ENCODE measurements around the gene SCN2B.
A peak's percentile ranks its signal among the peaks of the same experiment; 100 is the strongest.

SCN2B gene

DNA sequence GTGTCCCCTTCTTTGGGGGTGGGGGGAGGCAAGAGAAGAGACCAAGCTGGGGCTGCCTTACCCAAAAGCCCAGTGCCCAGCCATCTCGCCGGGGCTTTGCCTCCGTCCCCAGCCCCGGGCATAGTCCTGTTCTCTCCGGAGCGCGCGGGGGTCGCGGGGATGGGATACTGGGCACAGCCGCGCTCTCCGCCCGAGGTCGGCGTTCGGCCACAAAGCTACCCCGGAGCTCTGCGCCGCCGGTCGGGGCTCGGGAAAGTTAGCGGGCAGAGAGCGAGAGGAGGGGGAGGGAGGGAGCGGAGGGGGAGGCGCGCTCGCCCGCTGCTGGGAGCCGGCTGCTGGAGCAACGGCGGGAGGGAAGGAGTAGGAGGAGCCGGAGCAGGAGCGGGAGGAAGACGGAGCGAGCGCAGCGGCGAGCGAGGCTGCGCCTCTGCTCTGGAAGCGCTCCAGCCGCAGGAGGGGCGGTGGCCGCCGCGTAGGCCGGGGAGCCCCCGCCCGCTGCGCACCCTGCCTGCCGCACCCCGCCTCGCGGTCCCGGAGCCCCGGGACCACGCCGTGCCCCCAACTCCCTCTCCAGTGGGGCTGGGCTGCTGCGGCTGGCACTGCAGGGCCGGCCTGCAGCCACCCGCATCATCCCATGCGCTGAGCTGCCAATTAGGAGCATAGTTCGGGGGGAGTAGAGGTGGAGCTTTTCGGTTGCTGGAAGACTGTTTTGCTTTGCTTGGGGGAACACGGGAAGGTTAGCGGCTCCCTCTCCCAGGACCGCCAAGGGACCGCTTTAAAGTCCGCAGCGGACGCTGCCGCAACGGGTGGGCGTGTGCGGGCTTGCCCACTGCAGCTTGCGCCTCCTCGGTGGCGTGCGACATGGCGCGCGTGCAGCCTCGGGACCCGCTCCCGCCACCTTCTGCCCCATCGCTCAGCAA lies 23.6 kb downstream of the SCN2B start, which contains the start of gene SCN4B:
Gene SCN4B (minus strand): TSS at position 272 of the 920 bp plus-strand sequence. CDS start 150 bp downstream, at position 122.
- DNase-seq = no peak

DNA sequence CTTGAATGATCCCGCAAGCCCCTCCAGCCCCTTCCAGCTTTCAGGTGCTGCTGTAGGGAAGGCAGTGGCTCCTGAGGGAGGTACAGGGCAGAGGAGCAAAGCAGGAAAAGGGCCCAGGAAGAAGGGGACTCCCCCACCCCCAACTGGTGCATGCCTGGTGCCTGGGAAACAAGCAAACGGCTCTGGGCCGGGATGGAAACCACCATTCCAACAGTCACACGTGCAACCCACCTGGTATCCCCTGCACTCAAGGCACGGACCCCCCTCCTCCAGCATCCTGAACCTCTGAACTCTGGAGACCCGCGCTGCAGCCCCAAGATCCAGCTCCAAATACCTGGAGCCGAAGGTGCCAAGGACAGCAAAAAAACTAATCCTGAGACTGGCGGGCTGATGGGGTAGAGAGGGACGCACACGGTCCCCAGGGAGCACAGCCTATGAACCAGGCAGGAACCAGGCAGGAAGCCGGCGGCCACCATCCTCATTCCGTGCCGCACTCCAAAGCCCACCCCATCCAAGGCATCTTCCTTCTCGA lies 24.4 kb downstream of the SCN2B start:
- DNase-seq = no peak

DNA sequence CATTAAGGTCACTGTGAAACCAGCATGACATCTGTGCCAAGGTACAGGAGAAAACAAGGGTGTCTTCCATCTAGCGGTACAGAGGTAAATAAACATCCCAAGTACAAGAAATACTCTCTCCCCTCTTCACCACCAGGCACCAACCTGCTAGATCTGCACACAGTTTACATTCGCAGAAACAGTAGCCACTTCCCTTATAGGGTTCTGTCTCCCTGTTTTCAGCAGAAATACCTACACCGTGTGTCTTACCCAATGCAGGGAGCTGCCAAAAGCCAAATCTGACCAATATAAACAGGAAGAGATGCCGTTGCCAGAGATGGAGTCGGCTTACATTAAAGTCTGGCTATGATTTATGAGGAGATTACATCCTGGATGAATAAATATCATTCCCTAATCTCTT lies 25.0 kb downstream of the SCN2B start:
- DNase-seq = no peak

DNA sequence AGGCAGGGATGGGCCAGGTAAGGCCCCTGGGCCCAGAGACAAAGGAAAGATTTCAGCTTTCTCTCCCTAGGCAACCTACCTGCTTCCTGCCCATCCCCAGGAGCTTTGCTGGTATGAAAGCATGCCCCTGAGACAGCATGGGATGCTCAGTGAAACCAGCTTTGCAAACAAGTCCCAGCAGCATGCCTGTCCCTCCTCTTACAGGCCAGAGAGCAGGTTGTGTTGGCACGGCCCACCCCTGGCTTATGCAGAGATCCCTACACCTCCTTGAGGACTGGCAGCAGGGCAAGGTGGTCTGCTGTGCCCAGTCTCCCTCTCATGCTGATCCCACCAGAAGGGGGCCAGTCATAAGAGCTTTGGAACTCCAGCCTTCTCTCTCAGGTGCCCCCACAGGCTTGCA lies 26.9 kb downstream of the SCN2B start:
- no peak for DNase-seq

DNA sequence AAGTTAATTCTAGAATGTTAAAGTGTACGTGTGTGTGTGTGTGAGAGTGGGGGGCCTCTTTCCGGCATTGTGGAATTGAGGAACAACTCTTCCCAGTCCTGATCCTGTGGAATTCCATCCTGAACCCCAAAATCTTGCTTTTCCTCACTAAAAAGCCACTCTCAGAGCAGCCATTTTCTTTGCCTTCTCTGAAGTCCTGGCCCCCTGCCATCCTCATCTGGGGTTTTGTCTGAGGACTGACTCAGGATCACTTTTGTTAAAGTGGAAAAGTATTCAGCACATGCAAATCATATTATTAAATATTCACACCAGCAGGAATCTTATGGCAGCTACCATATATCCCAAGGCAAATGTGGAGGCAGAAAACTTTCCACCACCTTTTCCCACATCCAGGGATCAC lies 27.6 kb downstream of the SCN2B start:
- no peak for DNase-seq

DNA sequence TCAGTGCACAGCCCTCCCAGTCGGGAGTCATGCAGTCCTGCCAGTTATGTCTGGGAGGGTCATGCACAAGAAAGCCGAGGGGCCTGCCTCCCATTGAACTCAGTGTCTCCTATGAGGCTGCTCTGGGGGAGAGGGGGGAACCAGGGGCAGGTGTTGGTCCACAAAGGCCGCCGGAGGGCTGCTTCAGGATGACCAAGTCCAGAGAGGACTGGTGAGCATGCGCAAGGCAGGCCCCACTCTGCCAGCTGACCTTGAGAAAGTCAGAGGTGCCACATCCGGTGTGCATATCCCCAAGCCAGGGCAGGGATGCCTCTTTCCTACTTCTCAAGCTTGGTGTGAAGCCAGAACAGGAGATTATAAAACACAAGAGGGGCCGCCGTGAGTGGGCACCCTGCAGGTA lies 28.2 kb downstream of the SCN2B start:
- DNase-seq = no peak

DNA sequence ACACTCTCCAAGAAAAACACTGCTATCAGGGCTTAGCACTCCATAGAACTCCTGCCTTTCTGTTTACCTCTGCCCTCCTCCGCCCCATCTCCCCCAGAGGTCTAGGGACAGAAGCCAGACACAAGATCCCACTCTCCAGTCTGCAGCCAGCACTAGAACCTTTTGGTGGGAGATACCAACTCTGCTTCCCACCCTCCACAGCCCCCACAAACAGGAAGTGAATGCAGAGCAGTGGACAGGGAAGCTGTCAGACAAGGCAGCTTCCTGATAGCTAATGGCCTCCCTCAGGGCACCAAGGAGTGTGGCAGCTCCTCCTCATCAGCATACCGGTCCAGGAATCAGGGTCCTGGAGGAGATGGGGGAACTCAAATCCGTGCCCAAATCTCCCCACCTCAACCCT lies 28.9 kb downstream of the SCN2B start:
- peak; percentile 14 for DNase-seq

DNA sequence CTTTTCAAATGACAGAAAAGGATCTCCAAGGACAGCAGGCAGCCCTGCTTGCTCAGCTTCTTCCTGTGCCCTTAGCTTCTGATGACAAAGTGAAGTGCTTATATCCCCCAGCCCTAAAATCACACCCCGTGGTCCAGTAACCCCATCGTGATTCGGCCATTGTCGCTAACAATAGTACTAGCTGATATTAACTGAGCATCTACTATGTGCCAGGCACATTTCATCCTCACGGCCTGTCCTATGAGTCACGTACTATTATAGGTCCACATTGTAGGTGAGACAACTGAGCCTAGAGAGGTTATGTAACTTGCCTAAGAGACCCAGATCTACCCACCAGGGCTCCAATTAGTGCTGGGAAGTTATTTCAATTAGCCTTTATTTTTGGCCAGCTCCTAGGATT lies 29.9 kb downstream of the SCN2B start:
- no peak for DNase-seq

DNA sequence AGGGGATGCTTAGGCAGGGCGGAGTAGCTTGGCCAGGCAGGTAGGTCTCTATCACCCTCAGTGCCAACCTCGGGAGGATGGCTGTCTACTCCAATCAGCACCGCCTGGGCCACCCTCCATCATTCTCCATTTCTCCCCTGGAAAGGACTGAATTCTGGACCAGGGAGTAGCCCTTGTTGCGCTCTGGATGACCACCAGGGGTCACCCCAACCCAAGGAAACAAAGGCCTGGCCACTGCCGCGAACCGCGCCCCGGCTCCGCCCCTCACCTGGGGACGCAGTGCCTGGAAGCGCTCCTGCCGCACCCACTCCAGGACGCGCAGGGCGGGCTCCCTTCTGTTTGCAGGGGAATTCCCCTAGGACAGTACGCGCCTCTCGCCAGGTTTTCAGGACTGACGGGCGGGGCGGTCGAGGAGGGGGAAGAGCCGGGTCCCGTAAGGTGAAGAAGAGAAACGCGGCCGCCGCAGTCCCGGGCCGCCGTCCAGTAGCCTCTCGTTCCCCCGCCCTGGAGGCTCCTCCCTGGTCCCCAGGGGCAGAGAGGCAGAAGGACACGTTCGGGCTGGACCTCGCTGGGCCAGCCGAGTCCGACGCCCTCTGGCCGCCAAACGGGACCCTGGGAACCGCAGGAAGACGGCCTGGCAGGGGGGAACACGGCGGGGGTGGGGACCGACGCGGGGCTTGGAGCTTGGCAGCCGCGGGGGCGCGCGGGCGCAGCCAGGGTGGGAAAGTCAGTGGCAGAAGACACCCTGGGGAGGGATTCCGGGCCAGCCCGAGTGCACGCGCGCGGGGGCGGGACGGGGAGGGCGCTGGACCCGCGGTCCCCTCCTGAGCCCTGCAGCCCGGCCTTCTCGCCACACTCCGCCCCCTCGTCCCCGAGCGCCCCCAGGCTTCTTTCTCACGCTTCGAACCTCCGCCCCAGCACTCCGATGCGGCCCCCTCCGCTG lies 30.9 kb downstream of the SCN2B start:
- DNase-seq = peak; percentile 50

DNA sequence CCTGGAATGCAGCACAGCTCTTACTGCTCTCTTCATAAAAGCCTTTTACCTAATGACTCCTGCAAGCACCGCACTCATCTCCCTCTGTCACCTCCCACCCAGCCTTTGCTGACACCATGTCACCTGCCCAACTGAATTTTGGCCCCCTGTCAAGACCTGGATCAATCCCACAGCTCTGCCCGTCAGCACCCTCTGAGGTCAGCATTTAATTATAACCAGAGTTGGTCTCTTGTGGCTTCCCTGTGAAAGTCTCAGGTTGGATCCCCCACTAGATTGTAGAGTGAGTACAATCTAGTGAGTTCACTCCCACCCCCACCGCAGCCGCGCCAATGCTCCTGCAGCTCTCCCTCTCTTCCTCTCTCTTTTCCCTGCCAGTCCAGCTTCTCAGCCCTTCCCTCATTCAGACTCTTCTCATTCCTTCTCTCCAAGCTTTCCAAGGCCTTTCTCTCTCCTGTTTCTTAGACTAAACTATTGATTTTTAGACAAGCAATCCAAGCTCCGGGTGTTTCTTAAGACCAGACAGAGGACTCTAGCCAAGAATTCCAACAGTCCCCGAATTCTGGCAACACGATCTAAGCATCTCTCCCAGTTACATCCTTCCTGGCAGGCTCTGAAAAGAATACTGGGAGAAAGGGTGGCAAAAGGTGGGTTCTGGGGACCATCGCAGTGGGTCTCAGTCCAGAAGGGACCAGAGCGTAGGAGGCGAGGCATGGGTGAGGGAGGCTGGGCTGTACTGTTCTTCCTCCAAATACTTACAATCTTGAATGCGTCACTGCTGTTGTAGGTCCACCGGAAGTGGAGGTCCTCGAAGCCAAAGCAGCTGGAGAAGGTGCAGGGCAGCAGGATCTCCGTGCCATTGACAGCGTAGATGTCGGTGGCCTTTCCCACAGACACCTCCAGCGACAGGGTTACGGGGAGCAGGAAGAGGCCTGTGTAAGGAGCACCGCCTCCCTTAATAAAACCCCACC lies 31.9 kb downstream of the SCN2B start:
- DNase-seq = no peak

DNA sequence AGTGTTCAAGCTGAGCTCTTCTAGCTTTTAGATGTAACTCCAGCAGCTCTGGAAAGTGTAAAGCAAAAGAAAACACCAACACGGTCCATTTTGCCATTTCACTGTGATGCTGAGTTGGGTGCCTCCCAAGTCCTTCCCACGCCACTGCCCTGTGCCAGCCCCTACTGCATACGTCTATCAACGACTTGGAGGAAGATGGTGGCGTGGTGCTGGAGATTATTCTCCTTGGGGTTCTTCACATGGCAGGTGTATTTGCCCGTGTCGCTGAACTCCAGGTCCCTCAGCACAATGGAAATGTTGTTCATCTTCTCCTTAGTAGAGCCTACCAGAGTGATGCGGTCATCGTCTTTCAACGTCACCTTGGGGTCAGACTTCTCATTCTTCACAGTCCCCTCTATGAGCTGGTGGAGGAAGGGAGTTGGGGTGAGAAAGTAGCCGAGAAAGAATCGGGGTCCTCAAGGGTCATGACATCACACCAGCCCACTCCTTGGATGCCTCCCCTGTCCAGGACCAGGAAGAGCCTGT lies 32.7 kb downstream of the SCN2B start:
- no peak for DNase-seq

DNA sequence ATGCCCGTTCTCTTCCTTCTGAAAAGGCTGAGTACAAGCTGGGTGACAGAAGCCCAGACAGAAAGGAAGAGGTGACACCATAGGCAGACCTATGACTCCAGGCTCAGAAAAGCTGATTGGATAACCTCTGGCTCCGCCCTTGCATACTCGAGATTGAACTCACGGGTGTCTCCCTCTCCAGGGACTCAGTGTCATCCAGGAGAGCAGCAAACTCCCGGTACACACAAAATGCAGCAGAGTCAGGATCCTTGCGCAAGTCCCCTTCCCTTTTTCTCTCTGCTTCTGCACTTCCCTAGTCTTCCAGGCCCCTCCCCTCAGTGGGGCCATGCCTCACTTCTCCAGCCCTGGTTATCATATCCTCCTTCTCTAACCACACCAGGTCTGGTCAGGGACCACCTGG lies 33.6 kb downstream of the SCN2B start:
- peak; percentile 53 for DNase-seq

DNA sequence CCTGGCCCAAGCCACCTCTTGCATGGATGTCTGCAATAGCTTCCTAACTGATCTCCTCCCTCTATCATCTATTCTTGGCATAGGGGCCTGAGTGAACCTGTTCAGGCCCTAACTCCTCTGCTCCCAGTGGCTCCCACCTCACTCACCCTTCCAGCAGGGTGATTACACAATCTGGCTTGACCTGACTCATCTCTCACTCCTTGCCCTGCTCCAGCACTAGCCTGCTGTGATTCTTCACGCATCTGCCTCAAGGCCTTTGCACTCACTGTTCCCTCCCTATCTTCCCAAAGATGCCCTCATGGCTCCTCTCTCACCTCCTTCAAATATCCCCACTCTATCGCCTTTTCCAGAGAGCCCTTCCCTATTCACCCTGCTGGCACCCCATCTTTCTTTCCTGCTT lies 34.4 kb downstream of the SCN2B start:
- DNase-seq = no peak

DNA sequence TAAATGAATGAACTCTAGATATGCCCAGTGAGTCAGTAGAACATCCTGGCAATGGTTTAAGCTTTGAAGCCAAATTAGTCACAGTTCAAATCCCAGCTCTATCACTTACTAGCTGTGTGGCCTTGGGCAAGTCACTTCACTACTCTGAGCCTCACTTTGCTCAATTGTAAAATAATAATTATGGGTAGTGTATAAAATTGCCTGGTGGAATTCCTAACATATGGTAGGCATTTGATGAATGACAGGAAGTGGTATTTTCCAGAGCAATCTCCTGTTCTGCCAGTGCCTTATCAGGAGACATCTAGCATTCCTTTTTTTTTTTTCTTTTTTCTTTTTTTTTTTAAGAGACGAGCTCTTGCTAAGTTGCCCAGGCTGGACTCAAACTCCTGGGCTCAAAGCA lies 36.9 kb downstream of the SCN2B start:
- DNase-seq = no peak

DNA sequence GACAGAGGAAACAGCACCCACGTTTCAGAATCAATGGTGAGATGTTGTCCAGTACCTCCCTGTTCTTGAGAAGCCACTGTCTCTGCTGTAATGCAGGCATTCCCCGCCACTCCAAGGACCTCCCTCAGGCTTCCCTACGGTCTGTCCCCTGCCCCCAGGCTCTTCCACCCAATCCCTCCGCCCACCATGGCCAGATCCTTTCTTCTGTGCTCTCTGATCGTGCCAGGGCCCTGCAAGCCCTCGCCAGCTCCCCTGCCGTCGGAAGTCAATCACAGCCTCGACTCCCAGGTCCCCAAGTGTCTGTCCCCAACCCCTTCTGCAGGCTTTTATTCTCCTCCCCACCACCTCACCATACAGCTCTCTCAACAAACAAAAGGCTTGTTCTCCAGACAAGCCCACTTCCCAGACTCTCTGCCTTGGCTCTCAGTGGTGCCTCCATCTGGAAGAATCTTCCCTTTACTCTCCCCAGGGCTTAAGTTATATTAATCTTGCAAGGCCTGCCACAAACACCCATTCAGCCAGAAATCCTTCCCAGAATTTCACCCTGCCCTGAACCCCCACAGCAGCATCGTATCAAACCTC lies 37.5 kb downstream of the SCN2B start:
- DNase-seq = no peak

DNA sequence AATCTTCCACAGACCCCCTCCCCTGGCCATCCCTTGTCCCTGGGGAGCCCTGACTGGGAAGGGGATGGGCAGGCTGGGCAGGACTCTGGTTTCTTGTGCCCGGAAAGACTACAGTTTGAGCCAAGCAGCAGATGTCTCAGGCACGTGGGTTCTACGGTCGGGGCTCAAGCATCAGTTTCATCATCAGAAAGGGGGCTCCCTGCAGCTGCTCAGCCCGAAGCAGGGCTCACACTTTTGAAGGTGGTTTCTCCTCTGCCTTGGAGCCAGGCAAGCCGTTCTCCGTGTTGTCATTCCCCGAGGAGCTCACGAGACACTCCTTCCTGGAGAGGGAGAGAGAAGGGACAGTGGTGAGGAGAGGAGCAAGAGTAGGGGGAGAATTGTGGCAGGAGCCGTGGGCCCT lies 39.6 kb downstream of the SCN2B start:
- no peak for DNase-seq

DNA sequence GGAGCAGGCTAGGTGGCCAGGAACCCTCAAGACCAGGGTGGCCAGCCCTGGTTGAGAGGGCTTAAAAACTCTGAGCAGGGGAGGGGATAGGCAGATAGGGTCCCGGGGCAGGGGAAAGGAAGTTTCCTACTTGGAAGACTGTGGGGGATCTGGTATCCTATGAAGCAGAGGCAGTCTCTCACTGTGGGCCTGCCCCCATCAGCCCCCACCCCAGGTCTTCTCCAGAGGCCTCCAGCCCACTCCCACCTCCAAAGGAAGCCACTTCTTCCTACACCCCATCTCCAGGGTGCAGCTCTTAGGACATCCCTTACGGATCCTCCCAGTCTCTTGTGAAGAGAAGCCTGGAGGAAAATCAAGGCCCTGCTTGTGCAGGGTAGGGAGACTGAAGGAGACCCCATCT lies 40.1 kb downstream of the SCN2B start:
- no peak for DNase-seq

DNA sequence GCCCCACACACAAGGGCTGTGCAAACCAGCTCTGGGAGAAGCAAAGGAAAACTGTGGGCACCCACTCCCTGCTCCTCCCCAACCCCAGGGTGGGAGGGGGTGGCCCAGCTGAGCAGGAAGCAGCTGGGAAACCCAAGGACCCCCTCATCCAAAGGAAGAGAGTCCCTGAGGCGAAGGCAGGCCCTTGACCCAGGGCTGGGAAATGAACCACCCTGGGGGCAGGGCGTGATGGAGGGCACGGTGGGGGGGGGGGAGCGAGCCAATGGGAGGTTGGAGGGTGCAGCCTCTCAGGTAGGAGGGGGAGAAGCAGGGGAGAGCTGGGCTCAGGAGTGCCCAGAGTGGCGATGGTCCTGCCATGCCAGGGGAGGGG lies 40.7 kb downstream of the SCN2B start:
- no peak for DNase-seq

DNA sequence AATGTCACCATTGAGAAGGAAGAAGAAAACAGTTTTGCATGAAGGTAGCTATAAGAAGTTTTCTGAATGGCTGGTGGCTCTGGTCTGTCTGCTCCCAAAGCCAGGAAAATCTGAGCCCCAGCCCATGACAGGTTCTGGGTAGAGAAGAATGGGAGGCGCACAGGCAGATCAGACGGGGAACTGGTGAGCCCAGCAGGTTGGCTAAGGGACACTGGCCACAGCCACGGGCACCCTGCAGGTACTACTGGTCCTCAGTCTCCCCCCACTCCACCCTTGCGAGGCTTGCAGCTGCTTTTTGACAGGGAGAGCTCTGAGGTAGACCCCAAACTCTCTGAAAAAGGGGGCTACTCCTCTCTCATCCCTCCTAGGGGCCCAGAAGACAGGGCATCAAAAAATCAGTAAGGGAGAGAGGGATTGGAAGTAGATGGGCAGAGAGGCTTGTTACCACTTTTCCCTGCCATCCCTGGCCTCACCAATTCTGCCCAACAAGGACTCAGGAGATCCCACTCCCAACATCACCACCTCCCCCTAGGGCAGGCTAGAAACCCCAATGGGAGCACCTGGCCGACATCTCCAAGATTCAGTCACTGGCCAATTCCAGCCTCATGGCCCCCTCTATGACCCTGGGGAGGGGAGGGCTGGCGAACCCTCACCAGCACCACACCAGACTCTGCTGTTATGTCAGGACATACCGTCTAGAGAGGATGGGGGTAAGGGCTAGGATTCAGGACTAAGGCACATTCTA lies 41.2 kb downstream of the SCN2B start:
- DNase-seq = no peak

DNA sequence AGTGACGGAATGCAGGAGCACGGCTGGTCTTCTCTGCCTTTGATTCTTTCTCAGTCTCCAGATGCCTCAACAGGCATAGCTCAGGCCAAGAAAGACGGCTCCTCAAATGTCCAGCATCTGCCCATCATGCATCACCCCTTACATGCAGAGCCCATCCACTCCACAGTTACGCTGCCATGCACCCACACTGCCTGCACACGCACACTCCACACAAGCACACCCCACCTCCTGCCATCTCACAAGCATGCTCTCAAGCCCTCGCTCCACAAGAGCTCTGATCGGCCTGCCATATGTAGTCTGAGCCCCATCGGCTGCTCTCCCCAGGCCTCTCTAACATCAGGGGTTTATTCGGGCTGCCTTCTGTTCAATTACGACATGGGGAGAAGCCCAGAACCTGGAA lies 42.6 kb downstream of the SCN2B start:
- no peak for DNase-seq

Measured in GDM1 (cell line).